ENCODE measurements around the gene PSKH1.

DNA sequence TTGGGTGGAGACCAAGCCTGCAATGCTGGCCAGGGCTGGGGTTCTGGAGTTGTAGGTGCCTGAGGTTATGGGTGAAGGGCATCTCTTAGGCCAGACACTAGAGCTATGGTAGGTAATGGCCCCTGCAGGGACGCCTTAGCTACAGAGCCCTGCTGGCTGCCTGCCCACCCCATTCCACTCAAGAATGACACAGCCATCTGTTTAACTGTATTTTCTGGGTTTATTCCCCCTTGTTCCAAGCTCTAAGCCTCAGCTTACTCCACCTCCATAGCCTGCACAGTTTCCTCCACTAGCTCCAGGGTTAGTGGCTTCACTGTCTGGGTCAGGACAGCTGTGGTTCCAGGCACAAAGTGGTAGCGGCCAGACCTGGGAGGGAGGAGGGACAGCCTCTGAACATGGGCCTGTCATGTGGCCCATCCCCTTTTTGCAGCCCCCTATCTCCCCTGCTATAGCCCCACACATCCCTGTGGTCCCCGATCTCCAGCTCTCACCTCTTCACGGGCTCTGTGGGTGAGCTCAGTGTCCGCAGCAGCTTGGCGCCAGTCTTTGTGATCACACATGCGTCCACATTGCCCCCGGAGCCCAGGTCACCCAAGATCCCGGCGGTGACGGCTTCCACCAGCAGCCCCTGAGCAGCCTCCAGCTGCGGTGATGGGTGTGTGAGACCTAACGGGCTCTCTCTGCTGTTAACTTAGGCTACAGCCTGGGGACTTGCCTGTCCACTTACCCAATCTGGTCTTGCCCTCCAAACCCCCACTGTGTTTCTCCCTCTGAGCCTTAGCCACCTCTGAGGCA lies 41.4 kb downstream of the PSKH1 start:
- no peak for TF ChIP-seq RAD21 (IDR thresholded peaks at IDR 0.05; ENCODE audit: low read depth)
- TF ChIP-seq CEBPB (IDR thresholded peaks at IDR 0.05): no peak
- TF ChIP-seq TAF1 (IDR thresholded peaks at IDR 0.05; ENCODE audit: low read depth): no peak
- no peak for TF ChIP-seq REST (IDR thresholded peaks at IDR 0.05; ENCODE audit: low read depth)
- no peak for TF ChIP-seq EP300 (IDR thresholded peaks at IDR 0.05; ENCODE audit: borderline replicate concordance)
- TF ChIP-seq USF1 (IDR thresholded peaks at IDR 0.05): no peak
- TF ChIP-seq FOXM1 (IDR thresholded peaks at IDR 0.05; ENCODE audit: borderline replicate concordance, low read depth): no peak
- TF ChIP-seq ZBTB7A (IDR thresholded peaks at IDR 0.05; ENCODE audit: low read depth): no peak
- no peak for TF ChIP-seq NFIC (IDR thresholded peaks at IDR 0.05)
- no peak for TF ChIP-seq CREB1 (IDR thresholded peaks at IDR 0.05; ENCODE audit: low read depth)
- no peak for TF ChIP-seq TEAD4 (IDR thresholded peaks at IDR 0.05)
- no peak for TF ChIP-seq TCF12 (IDR thresholded peaks at IDR 0.05; ENCODE audit: low read depth)

Measured in Ishikawa (cell line).